Adipocyte (in vitro differentiated cells): ENCODE results near the gene KEL.

ENCODE experiments used
- DNase-seq: peaks from one replicate; pipeline ENCODE4 v3.0.0-alpha.2; 2015; ENCODE audit warnings: low read depth
- H3K27me3 ChIP-seq: replicated peaks from 2 replicates; pipeline ENCODE4 v1.7.0; 2013; ENCODE audit warnings: mild to moderate bottlenecking, low read length, moderate library complexity; ENCODE audit not compliant: control insufficient read depth, insufficient read depth
- H3K36me3 ChIP-seq: 2 replicates; pipeline ENCODE4 v1.7.0; 2013; ENCODE audit warnings: low read length, mild to moderate bottlenecking, moderate library complexity; ENCODE audit not compliant: control insufficient read depth, insufficient read depth, severe bottlenecking
- H3K4me1 ChIP-seq: 2 replicates; pipeline ENCODE4 v1.7.0; 2013; ENCODE audit warnings: mild to moderate bottlenecking, low read length, moderate library complexity; ENCODE audit not compliant: control insufficient read depth, insufficient read depth
- H3K4me3 ChIP-seq: 2 replicates; pipeline ENCODE4 v1.7.0; 2013; ENCODE audit warnings: mild to moderate bottlenecking, low read length, moderate library complexity
- H3K9ac ChIP-seq: 2 replicates; pipeline ENCODE4 v1.7.0; 2013; ENCODE audit warnings: mild to moderate bottlenecking, low read length, moderate library complexity
- H3K9me3 ChIP-seq: 2 replicates; pipeline ENCODE4 v1.7.0; 2013; ENCODE audit warnings: mild to moderate bottlenecking, low read length, moderate library complexity; ENCODE audit not compliant: control insufficient read depth

The KEL gene

GRCh38 chr7:142940966-142941535 lies 21.1 kb downstream of the KEL start:
- Histone ChIP-seq H3K36me3 (no peaks in the 10 kb centered on the region), H3K27me3 (peaks cover 28% of the 10 kb centered on the region), H3K9ac (no peak overlapping the region), H3K9me3 (no peaks in the 10 kb centered on the region), H3K4me1 (no peaks in the 10 kb centered on the region), H3K4me3 (no peak overlapping the region)
- DNase-seq = no peak

- H3K9me3 ChIP-seq = no peaks in the 10 kb centered on the region
- H3K4me1 ChIP-seq = no peaks in the 10 kb centered on the region
- no peak for DNase-seq
- H3K4me3 ChIP-seq = no peak within 1 kb of the TSS
- H3K27me3 ChIP-seq = peaks cover 19% of the 10 kb centered on the region
- H3K36me3 ChIP-seq = no peaks in the 10 kb centered on the region
- no peak within 1 kb of the TSS for H3K9ac ChIP-seq
These were observed 22.8 kb downstream of the KEL start, which contains the start of gene LLCFC1 for GRCh38 chr7:142939226-142939910. Gene LLCFC1 (plus strand): TSS chr7:142939484. CDS start chr7:142939622, 138 bp downstream.

- Histone ChIP-seq H3K36me3 (no peaks in the 10 kb centered on the region), H3K4me1 (no peaks in the 10 kb centered on the region), H3K27me3 (peaks cover 18% of the 10 kb centered on the region), H3K9me3 (no peaks in the 10 kb centered on the region), H3K9ac (no peak overlapping the region), H3K4me3 (no peak overlapping the region)
- DNase-seq = no peak
These were observed 23.6 kb downstream of the KEL start for GRCh38 chr7:142938611-142939010.

- H3K4me3 ChIP-seq = no peak overlapping the region
- H3K9ac ChIP-seq = no peak overlapping the region
- no peak for DNase-seq
- H3K9me3 ChIP-seq = no peaks in the 10 kb centered on the region
- no peaks in the 10 kb centered on the region for H3K4me1 ChIP-seq
- no peaks in the 10 kb centered on the region for H3K36me3 ChIP-seq
- H3K27me3 ChIP-seq = peaks cover 20% of the 10 kb centered on the region
These were observed 26.1 kb downstream of the KEL start for GRCh38 chr7:142935941-142936565.

- no peak overlapping the region for H3K4me3 ChIP-seq
- no peak for DNase-seq
These were observed 28.1 kb downstream of the KEL start for GRCh38 chr7:142934056-142934455.

GRCh38 chr7:142933624-142934023 lies 28.5 kb downstream of the KEL start, which contains the start of gene TRPV5:
Gene TRPV5 (minus strand): TSS chr7:142933746. CDS start chr7:142933459, 287 bp downstream.
- Histone ChIP-seq H3K27me3 (peaks cover 10% of the 10 kb centered on the region), H3K4me3 (no peak within 1 kb of the TSS), H3K36me3 (no peaks in the 10 kb centered on the region), H3K9me3 (no peaks in the 10 kb centered on the region), H3K4me1 (no peaks in the 10 kb centered on the region), H3K9ac (no peak within 1 kb of the TSS)
- no peak for DNase-seq

More at GRCh38 chr7:142934056-142934455, 28.1 kb downstream of the KEL start:
- Histone ChIP-seq H3K27me3 (peaks cover 13% of the 10 kb centered on the region), H3K36me3 (no peaks in the 10 kb centered on the region), H3K4me1 (no peaks in the 10 kb centered on the region), H3K9me3 (no peaks in the 10 kb centered on the region), H3K9ac (no peak overlapping the region)

GRCh38 chr7:142933092-142933475 lies 29.1 kb downstream of the KEL start:
- Histone ChIP-seq H3K27me3 (peaks cover 4% of the 10 kb centered on the region), H3K9ac (no peak overlapping the region), H3K4me1 (no peaks in the 10 kb centered on the region), H3K9me3 (no peaks in the 10 kb centered on the region), H3K36me3 (no peaks in the 10 kb centered on the region), H3K4me3 (no peak overlapping the region)
- no peak for DNase-seq

GRCh38 chr7:142932386-142933091 lies 29.6 kb downstream of the KEL start:
- DNase-seq = no peak
- Histone ChIP-seq H3K27me3 (peaks cover 3% of the 10 kb centered on the region), H3K9ac (no peak overlapping the region), H3K4me3 (no peak overlapping the region), H3K9me3 (no peaks in the 10 kb centered on the region), H3K4me1 (no peaks in the 10 kb centered on the region), H3K36me3 (no peaks in the 10 kb centered on the region)

- H3K36me3 ChIP-seq = no peaks in the 10 kb centered on the region
- H3K27me3 ChIP-seq = peaks cover 3% of the 10 kb centered on the region
- no peak overlapping the region for H3K9ac ChIP-seq
- H3K4me3 ChIP-seq = no peak overlapping the region
- H3K9me3 ChIP-seq = no peaks in the 10 kb centered on the region
- DNase-seq = no peak
- H3K4me1 ChIP-seq = no peaks in the 10 kb centered on the region
These were observed 31.9 kb downstream of the KEL start for GRCh38 chr7:142930126-142930730.

GRCh38 chr7:142927949-142928348 lies 34.2 kb downstream of the KEL start:
- Histone ChIP-seq H3K4me1 (no peaks in the 10 kb centered on the region), H3K36me3 (no peaks in the 10 kb centered on the region), H3K27me3 (peaks cover 7% of the 10 kb centered on the region), H3K9me3 (no peaks in the 10 kb centered on the region), H3K4me3 (no peak overlapping the region), H3K9ac (no peak overlapping the region)
- no peak for DNase-seq
